ENCODE results near the gene LEPROT. TPM values are rescaled to one million over a fixed set of nuclear protein-coding genes. Genes with fewer than 3 reads are reported as not detected.
A peak's percentile ranks its signal among the peaks of the same experiment; 100 is the strongest.

The LEPROT gene
- total RNA-seq, 1 experiment from 2014 or later, result 18.1 TPM

GRCh38 chr1:65429078-65429477, 8.6 kb downstream of the LEPROT start:
- H3K27ac Mint-ChIP-seq, result peak overlapping the region; percentile 1; the same call in 1 of the 2 replicates
- peaks cover 14% of the 10 kb centered on the region for H3K36me3 Mint-ChIP-seq
- ChIA-PET CTCF (interaction anchor here (0.6 to 3.9 kb wide), 4 partner anchors 9 to 258 kb away, joined by 3 to 76 read pairs (median 5); partner anchors contain the start of genes LEPR and LEPROT), POLR2A (no interaction called here)
- ATAC-seq (peak; percentile 29; the same call in 1 of the 2 replicates), DNase-seq (ENCODE audit: low spot score) (no peak)
- H3K27me3 Mint-ChIP-seq (ENCODE audit: low read depth), result no peaks in the 10 kb centered on the region
- H3K9me3 Mint-ChIP-seq, result no peaks in the 10 kb centered on the region
- no peak for TF ChIP-seq ETV6 (CRISPR knock-in tag; IDR thresholded peaks at IDR 0.05)
- TF ChIP-seq ZNF416 (CRISPR knock-in tag; IDR thresholded peaks at IDR 0.05), result no peak
- TF ChIP-seq EMX1 (CRISPR knock-in tag; IDR thresholded peaks at IDR 0.05), result no peak
- no peak for TF ChIP-seq USF1 (CRISPR knock-in tag; IDR thresholded peaks at IDR 0.05)
- no peak for TF ChIP-seq OVOL2 (CRISPR knock-in tag; IDR thresholded peaks at IDR 0.05; ENCODE audit: borderline replicate concordance)
- TF ChIP-seq NFE2L1 (CRISPR knock-in tag; IDR thresholded peaks at IDR 0.05), result no peak
- TF ChIP-seq HMGXB4 (CRISPR knock-in tag; IDR thresholded peaks at IDR 0.05), result no peak
- TF ChIP-seq ZNF396 (CRISPR knock-in tag; IDR thresholded peaks at IDR 0.05; ENCODE audit: borderline replicate concordance), result no peak
- TF ChIP-seq NR3C1 (CRISPR knock-in tag; conservative IDR thresholded peaks at IDR 0.05; ENCODE audit: low read depth), result no peak
- no peak for TF ChIP-seq TCF7 (CRISPR knock-in tag; IDR thresholded peaks at IDR 0.05; ENCODE audit: low read depth)
- TF ChIP-seq E2F1 (CRISPR knock-in tag; IDR thresholded peaks at IDR 0.05), result no peak
- no peak for TF ChIP-seq ARID4B (CRISPR knock-in tag; IDR thresholded peaks at IDR 0.05; ENCODE audit: borderline replicate concordance)
- peaks cover 51% of the 10 kb centered on the region for H3K4me1 Mint-ChIP-seq
- H3K4me3 Mint-ChIP-seq, result no peak overlapping the region

- Mint-ChIP-seq H3K9me3 (no peaks in the 10 kb centered on the region), H3K27me3 (ENCODE audit: low read depth) (no peaks in the 10 kb centered on the region), H3K4me3 (no peak overlapping the region), H3K27ac (peak overlapping the region; percentile 15; the same call in 1 of the 2 replicates), H3K36me3 (peaks cover 14% of the 10 kb centered on the region), H3K4me1 (peaks cover 50% of the 10 kb centered on the region)
- DNase-seq (ENCODE audit: low spot score) (no peak), ATAC-seq (no peak)
- POLR2A ChIA-PET, result no interaction called here
- CTCF ChIA-PET, result interaction anchor here (0.9 to 3.9 kb wide), 2 partner anchors 25 to 29 kb away, joined by 3 to 76 read pairs; no protein-coding TSS in a partner anchor
- no peak for TF ChIP-seq IRF2 (CRISPR knock-in tag; IDR thresholded peaks at IDR 0.05; ENCODE audit: borderline replicate concordance, low read depth)
- TF ChIP-seq ZNF396 (CRISPR knock-in tag; IDR thresholded peaks at IDR 0.05; ENCODE audit: borderline replicate concordance), result no peak
- no peak for TF ChIP-seq HMGA2 (CRISPR knock-in tag; IDR thresholded peaks at IDR 0.05)
- no peak for TF ChIP-seq CREM (CRISPR knock-in tag; IDR thresholded peaks at IDR 0.05)
- no peak for TF ChIP-seq FOXJ3 (CRISPR knock-in tag; IDR thresholded peaks at IDR 0.05; ENCODE audit: borderline replicate concordance)
- no peak for TF ChIP-seq TP53 (CRISPR knock-in tag; IDR thresholded peaks at IDR 0.05)
- no peak for TF ChIP-seq NFYB (CRISPR knock-in tag; conservative IDR thresholded peaks at IDR 0.05; ENCODE audit: low read depth)
- TF ChIP-seq ATF1 (CRISPR knock-in tag; IDR thresholded peaks at IDR 0.05), result no peak
- no peak for TF ChIP-seq ZNF532 (CRISPR knock-in tag; IDR thresholded peaks at IDR 0.05; ENCODE audit: borderline replicate concordance)
- no peak for TF ChIP-seq PREB (CRISPR knock-in tag; IDR thresholded peaks at IDR 0.05; ENCODE audit: borderline replicate concordance)
- no peak for TF ChIP-seq GTF2I (CRISPR knock-in tag; conservative IDR thresholded peaks at IDR 0.05)
- no peak for TF ChIP-seq JAZF1 (CRISPR knock-in tag; IDR thresholded peaks at IDR 0.05)
These were observed 9.3 kb downstream of the LEPROT start for GRCh38 chr1:65429806-65430205.
